Myocyte (in vitro differentiated cells): ENCODE data around the gene ACADS. TPM values are rescaled to one million over a fixed set of nuclear protein-coding genes. Genes with fewer than 3 reads are reported as not detected.

Experiments used
- DNase-seq: peaks from one replicate; pipeline ENCODE4 v3.0.0-alpha.2; 2012; ENCODE audit warnings: low read depth
- total RNA-seq: library from RNA; depleted of rRNA; stranded (reverse); fragments of >200 nt; gene quantifications from 2 replicates; pipeline ENCODE4 v1.2.3, GENCODE V29; 2014

Gene ACADS
- total RNA-seq, 1 donor from 2014 or later: 24.2 TPM

DNA sequence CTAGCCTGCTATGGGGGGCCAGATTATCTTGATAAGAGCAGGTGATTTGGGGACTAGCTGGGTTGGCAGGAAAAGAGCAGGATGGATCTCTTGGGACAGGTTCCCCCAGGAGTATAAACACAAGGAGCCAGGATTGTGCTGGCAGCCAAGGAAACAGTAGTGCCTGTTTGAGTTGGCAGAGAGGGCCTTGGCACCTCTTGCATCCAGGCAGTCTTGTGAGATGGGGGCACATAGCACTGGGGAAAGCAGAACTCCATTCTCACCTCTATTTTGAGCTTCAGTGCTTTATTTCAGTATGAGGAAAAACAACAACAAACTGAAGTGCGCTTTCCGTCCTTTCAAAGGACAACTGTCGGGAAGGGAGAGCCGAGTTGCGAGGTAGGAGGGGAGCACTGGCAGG, 24.7 kb upstream of the ACADS start:
- DNase-seq: no peak

- DNase-seq: no peak
Observed at GRCh38 chr12:120702637-120703036, 23.0 kb upstream of the ACADS start.

DNA sequence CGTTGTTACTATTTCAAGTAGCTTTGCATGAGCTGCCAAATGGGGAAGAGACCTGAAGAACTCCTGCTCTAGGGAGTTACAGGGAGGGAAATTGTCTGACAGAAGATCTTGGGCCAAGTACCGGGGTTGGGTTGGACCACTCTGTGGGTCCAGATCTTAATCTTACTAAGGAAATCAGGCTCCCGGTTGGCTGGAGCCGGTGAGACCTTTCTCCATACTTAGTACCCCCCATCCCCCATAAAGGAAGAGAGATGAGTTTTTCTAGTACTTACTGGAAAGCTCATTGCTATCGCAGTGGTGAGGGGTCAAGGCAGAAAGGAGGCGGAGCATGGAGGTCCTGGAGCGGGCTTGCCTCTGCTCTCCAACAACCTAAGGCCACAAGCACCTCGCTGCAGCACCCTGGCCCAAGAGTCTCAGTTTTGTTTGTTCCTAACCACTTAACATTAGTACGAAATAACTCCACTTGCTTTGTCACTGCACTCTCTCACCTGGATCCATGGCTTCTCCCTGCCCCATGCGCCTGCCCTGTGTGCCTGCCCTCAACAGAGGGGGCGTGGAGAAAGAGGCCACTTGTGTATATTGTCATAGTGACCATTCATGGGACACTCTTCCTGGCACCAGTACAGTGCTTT, 22.2 kb upstream of the ACADS start:
- DNase-seq: no peak

DNA sequence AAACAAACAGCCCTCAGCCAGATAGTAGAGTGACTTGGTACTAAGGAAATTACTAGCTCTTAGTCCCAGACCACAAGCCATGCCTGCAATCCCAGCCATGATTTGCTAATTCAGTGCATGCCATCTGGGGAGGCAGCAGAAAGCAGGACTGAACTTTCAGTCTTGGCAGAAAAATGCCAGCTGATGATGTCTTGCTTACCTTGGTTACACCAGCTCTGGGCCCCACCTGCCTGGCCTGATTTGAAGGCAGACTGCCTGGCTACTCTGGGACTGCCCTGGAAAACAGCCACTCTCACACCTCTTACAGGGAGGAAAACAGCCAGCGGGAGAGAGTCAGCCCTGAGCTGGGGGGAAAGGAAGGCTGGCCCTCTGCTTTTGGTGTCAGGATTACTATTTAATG, 20.0 kb upstream of the ACADS start:
- DNase-seq: no peak

DNA sequence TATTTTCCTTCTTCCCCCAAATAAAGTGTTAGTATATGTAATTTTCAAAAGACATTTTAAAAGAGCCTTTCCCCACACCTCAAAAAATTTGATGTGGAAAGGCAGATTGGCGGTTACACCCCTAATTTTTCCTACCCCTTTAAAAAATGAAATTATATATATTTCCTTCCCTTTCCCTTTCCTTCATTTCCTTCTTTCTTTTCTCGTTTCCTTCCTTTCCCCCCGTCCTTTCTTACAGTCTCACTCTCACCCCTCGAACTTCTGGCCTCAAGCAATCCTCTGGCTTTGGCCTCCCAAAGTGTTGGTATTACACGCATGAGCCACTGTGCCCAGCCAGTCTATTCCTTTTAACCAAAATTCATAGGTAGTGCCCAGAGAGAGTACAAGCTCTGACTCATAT, 19.6 kb upstream of the ACADS start:
- no peak for DNase-seq

- peak; percentile 61 for DNase-seq
Observed at GRCh38 chr12:120708651-120709050, 17.0 kb upstream of the ACADS start.

DNA sequence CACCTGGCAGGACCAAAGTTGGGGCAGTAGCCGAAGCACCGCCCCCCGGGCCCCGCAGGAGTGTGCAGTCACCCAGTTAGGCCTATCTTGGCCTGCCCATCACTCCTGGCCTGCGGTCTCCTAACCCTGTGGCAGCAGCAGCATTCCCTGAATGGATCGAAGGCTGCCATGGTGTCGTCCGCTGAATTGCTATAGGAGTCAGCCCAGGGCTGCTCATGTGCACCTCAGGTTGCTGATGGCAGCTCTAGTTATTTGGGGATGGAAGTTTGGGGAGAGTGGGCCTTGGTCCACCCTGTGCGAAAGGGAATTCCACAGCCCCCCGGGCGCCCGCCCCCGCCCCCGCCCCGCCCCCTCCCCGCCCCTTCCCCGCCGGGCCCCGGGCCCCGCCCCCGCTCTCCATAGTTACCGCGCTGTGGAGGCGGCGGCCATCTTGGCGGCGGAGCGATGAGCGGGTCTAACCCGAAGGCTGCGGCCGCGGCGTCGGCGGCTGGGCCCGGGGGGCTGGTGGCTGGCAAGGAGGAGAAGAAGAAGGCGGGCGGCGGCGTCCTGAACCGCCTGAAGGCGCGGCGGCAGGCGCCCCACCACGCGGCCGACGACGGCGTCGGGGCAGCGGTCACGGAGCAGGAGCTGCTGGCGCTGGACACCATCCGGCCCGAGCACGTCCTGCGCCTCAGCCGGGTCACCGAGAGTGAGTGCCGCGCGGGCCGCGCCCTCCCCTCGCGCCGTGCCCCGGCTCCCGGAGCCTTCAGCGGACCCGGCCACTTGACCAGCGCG, 15.4 kb upstream of the ACADS start, which contains the start of gene UNC119B:
Gene UNC119B (plus strand): TSS at position 428 of the 774 bp plus-strand sequence. CDS start 17 bp downstream, at position 445.
- DNase-seq: peak; percentile 71

GRCh38 chr12:120710805-120711296, 14.8 kb upstream of the ACADS start:
- DNase-seq: no peak

- DNase-seq: no peak
Observed at GRCh38 chr12:120711411-120711810, 14.2 kb upstream of the ACADS start.

DNA sequence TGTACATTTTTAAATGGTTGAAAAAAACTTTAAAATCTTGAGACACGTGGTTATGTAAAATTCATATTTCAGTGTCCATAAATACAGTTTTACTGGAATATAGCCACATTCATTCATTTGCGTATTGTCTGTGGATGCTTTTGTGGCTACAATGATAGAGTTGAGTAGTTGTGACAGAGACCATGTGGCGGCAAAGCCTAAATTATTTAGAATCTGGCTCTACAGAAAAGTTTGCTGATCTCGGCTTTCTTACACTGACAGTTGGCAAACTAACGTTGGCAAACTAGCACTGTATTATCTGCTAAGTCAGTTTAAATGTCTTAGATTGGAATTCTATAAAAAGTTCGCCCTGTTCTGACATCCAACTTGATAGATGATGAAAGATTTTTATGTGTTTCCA, 13.0 kb upstream of the ACADS start:
- DNase-seq: no peak

GRCh38 chr12:120713861-120714482, 11.7 kb upstream of the ACADS start:
- peak; percentile 87 for DNase-seq

DNA sequence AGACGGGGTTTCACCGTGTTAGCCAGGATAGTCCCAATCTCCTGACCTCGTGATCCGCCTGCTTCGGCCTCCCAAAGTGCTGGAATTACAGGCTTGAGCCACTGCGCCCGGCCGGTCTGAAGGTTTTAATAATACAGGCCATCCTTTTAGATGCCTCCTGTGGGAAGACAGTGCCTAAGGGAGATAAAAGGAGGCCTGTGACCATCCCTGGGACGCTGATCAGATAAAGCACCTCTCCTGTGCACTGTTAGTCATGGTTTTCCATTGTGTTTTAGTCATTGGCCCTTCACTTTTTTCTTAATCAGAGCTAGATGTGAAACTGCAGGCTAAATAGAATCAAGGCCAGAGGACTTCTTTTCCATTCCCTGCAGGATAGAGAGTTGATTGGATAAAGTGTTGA, 7.6 kb upstream of the ACADS start:
- DNase-seq: no peak

DNA sequence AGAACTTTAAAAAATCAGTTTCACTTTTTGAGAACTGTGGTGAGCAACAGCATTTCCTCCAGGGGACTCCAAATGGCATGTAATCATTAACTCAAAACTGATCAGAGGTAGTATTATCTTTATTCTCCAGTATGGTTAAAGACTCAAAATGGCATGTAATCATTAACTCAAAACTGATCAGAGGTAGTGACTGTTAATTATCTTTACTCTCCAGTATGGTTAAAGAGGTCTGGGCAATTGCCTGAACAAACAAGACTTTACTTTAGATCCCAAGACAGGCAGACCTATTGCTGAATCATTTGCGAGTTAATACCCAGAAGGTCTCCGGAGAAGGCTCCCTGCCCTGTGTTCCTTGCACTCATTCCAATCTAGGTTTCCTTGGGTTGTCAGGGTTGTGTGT, 6.6 kb upstream of the ACADS start:
- DNase-seq: no peak

DNA sequence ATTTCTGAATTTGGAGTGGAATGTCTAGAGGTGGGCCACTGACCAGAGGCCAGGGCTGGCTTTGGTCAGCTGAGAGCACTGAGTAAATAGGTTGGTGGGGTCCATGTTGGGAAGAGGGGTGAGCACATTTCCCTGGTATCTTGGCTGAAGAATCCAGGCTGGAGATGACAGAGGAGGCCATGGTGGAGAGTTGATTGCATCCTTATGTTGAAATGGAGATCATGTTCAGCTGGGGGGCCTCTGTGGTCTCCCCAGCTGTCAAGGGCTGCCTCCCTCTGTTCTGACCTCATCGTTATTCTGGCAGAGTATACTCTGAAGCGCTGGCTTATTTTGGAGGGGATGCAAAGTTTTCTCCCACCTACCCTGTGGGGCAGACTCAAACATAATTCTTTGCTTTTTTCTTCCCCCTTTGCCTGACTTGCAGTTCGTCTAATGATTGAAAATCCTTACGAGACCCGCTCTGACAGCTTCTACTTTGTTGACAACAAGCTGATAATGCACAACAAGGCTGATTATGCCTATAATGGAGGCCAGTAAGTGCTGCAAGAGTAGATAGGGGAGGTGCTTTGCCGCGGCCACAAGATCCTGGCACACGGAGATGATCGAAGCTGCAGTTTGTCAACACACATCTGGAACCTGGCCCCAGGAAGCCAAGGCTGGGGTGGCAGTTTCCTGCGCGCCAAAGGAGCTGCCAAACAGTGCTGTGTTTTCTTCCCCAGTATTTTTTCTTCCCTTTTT, 6.0 kb upstream of the ACADS start:
- DNase-seq: no peak

DNA sequence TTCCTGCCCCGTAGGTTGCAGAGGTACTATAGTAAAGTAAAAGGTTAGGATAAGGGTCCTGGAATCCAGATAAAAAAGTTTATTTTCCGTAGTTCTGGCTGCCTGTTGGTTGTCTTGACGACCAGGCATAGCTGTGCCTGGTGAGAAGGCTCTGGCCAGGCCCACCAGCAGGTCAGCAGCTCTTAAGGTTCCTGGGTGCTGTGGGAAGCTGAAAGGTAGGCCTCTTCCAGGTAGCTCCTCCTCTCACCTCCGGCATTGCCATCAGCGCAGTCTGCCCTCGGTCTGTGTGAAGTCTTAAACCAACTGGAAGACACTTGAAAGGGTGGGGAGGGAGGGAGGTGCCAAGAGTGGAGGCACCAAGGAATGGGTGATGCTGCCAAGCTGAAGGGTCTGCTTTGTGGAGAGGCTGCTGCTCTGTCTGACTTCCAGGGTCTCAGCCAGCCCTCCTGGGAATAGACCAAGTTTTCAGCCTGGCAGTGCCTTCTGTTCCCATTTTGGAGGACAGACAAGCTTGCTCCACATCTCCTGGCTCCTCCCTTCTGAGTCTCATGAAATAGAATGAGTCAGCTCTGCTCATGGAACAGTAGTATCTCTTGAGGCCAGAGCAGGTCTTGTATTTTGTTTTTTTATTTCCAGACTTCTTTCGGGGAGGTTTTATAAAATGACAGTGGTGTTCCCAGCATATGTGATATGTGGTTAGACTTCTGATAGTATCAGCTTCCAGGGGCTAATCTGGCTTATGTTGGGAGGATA, 5.2 kb upstream of the ACADS start:
- peak; percentile 75 for DNase-seq

GRCh38 chr12:120720987-120721801, 4.4 kb upstream of the ACADS start:
- DNase-seq: no peak

DNA sequence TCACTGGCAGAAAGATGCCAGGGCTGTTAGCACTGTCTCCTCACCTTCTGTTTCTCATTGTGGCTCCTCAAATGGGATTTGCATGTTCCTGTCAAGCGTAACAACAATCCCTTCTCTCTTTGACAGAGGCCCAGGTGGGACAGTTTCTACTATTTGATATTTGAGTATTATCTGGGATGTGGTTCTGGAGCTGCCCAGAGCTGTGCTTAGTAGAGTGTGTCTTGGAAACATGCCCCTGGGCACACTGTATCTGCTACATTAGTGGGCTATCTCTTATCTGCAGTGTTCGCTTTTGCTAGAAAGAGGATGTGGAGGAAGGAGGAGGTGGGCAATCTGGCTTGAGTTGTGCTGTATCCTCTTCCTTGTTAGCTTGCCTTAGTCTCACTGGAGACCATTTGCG, 3.8 kb upstream of the ACADS start:
- DNase-seq: no peak

DNA sequence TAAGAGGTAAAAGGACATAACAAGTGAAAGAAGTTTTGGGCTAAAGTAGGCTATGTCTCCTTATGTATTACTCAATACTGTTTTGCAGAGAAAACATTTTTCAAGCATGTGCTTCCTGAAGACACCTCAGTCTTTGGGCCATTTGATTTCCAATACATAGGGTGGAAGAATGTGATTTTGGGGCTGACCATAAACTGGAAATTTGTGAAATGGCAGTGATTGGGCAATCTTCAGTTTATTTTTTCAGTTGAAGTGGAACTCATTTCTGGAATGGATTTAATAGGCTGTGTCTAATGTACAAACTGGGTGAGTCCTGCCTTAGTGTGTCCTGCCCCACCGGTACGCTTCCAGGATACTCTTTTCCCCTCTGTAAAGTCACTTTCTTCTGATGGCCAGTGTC, 2.8 kb upstream of the ACADS start:
- DNase-seq: no peak

- no peak for DNase-seq
Observed at GRCh38 chr12:120724720-120725119, 906 bp upstream of the ACADS start.

- DNase-seq: no peak
Observed at GRCh38 chr12:120725151-120725658, 421 bp upstream of the ACADS start.
